ENCODE data around the gene ARFGAP3.

The ARFGAP3 gene

DNA sequence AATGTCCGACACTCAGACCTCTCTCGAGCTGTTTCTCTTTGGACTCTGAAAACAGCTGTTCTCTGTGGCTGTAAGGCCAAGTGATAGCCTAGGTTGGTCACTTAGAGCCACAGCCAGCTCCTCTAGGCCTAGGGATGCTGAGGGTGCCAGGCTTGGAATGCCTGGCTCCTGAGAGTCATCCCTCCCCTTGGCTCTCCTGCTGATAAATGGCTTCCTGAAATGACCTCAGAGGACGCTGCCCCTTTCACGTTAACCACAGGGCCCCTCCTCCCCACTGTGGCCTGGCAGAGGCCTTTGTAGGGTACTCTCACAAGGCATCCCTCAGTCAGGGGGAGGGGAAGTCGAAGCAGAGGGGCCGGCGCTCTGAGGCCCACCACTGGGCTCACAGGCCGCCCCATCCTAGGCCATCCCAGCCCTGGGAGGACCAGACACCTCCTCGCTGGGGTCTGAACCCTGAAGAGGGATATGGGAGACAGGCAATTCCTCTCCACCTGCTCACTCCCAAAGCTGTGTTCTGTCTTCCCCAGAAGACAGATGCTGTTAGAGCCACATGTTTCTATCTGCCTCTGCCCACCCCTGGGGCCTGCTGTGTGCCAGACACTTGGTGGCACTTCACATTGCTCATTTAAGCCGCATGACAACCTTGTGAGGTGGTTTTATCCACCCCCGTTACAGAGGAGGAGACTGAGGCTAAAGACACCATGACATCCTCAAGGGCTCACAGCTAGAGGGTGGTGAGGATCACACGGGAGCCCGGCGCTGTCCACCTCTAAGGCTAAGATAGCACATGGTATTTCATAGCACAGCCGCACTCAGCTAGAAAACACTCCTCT is 50.9 kb downstream of the ARFGAP3 start:
- no peaks in the 10 kb centered on the region for H3K27me3 ChIP-seq
- peaks cover 17 to 57% (median 38%) of the 10 kb centered on the region in 10 experiments for H3K4me1 ChIP-seq
- peak overlapping the region in 3 of 11 experiments; percentile 15 to 24 (median 18); a peak in 3 of 22 replicates for H3K9ac ChIP-seq
- peak overlapping the region in 2 of 11 experiments; percentile 16 to 51; a peak in 4 of 22 replicates for H3K4me2 ChIP-seq
- peaks cover 0 to 32% (median 2%) of the 10 kb centered on the region in 11 experiments; a peak in 10 of 22 replicates for H4K20me1 ChIP-seq
- H3K27ac ChIP-seq, result 0 out of 22 replicates have a peak overlapping the region, but pooled peaks of 1 of the 11 experiments have one; percentile 30
- peaks cover 66 to 95% (median 86%) of the 10 kb centered on the region in 11 experiments for H3K36me3 ChIP-seq
- no peak for TF ChIP-seq Cebpa-rat (IDR thresholded peaks at IDR 0.05)
- no peaks in the 10 kb centered on the region for H3K9me3 ChIP-seq (replicated peaks in 1 of 11)
- H3K4me3 ChIP-seq, result no peak overlapping the region

DNA sequence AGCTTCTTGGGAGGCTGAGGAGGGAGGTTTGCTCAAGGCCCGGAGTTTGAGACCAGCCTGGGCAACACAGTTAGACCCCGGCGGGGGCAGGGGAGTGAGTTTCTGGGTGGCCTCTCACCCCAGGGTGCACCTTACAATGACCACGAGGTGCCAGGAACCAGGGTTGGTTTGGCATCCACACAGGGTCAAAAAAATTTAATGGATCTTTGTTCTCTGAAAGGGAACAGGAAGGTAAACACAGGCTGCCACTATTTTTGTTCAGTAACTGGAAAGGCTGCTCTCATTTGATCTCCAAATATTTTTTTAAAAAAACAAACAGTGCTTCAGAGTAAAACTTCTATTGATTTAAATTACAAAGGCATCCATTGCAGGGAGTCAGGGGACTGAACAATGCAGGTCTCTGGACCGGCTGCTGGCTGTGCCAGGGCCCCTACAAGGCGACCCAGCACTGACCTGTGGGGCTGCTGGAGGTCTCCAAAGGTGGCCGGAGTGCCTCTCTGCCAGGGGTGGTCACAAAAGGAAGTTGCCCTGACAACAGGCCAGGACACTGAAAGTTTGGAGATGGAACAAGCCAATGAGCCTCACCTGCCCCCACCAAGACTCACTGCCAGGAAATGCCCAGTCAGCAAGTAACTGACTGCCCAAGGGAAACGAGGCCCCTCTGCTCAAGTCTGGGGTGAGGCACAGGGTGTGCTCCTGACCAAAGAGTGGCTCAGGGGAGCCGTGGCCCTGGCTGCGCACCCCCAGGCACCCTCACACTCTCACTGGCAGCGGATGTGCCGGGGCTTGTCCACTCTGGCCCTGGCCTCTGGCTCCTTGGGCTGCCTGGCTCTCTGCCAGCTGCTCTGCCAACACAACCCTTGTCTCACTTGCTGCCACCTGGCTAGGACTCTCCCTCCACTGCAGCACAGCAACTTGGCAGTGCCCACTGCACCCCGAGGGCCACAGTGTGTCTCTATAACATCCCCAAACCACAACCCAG is 51.8 kb downstream of the ARFGAP3 start:
- Histone ChIP-seq H3K9me3 (replicated peaks in 1 of 11) (no peaks in the 10 kb centered on the region), H3K27ac (peak overlapping the region in 3 of 11 experiments; percentile 15 to 37 (median 30); a peak in 3 of 22 replicates), H4K20me1 (peaks cover 0 to 36% (median 5%) of the 10 kb centered on the region in 11 experiments; a peak in 10 of 22 replicates), H3K4me1 (peaks cover 17 to 57% (median 38%) of the 10 kb centered on the region in 10 experiments), H3K4me2 (peak overlapping the region in 4 of 11 experiments; percentile 11 to 51 (median 17); a peak in 4 of 22 replicates), H3K9ac (peak overlapping the region in 5 of 11 experiments; percentile 14 to 24 (median 16); a peak in 3 of 22 replicates), H3K27me3 (no peaks in the 10 kb centered on the region), H3K36me3 (peaks cover 62 to 95% (median 85%) of the 10 kb centered on the region in 11 experiments), H3K4me3 (no peak overlapping the region)
- TF ChIP-seq Cebpa-rat (IDR thresholded peaks at IDR 0.05), result no peak

DNA sequence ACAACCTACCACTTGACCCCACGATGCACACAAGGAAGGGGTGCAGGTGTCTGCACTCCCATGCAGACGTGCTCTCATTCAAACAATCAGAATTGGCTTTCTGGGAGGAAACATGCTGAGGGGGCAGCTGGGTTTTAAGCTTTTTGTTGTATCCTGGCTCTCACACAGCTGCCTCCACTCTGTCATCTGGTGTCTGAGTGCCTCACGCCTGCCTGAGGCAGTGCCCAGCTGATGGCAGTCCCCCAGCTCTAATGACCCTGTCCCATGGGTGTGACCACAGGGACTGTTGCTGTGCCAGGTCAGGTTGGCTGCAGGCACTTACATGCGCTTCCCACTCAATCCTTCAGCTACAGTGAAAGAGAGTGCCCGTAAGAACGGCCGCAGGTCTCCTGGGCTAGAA is 53.7 kb downstream of the ARFGAP3 start:
- H3K36me3 ChIP-seq, result peaks cover 65 to 95% (median 87%) of the 10 kb centered on the region in 11 experiments
- H3K27ac ChIP-seq, result peak overlapping the region in 2 of 11 experiments; percentile 32 to 38; a peak in 4 of 22 replicates
- TF ChIP-seq Cebpa-rat (IDR thresholded peaks at IDR 0.05), result no peak
- no peak overlapping the region for H3K4me3 ChIP-seq
- peaks cover 0 to 46% (median 5%) of the 10 kb centered on the region in 11 experiments; a peak in 11 of 22 replicates for H4K20me1 ChIP-seq
- peaks cover 17 to 48% (median 31%) of the 10 kb centered on the region in 10 experiments for H3K4me1 ChIP-seq
- H3K9me3 ChIP-seq (replicated peaks in 1 of 11), result no peaks in the 10 kb centered on the region
- no peaks in the 10 kb centered on the region for H3K27me3 ChIP-seq
- peak overlapping the region in 3 of 11 experiments; percentile 33 to 49 (median 40); a peak in 4 of 22 replicates for H3K9ac ChIP-seq
- peak overlapping the region; percentile 37 to 70 (median 59); a peak in 21 of 22 replicates for H3K4me2 ChIP-seq

DNA sequence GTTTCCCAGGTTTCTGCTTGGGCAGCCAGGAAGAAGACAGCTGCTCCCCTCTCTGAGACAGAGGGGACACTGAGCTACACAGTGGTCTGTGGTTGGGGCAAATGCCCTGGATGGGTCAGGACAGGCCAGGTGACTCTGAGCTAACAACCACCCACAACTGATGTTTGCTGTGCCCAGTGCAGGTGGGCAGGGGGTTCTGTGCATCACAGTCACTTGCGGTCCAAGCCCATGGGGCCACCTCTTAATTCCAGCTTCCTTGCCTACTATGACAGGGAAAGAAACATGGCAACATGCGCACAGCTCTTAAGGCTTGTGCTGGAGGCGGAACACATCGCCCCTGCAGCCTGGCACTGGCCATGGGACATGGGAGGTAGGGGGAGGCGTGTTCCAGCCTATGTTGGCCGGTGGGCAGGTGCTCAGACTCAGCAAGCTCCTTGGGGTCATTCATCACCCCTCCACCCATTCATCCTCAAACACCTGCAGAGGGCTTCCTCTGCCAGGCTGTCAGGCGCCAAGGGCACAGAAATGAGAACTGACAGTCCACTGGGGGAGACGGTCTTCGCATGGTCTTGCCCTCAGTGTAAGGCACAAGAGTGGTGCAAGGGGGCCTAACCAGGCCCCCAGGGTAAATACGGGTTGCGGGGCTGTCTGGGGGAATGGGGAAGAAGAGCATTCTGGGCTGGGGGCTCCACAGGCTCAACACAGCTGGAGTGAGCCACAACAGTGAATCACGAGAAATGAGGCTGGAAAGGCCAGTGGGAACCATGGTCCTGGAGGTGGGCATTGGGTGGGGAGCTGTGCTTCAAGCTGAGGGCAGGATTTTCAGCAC is 55.6 kb downstream of the ARFGAP3 start:
- Histone ChIP-seq H3K27ac (no peak overlapping the region), H3K4me3 (no peak overlapping the region), H3K4me1 (peaks cover 17 to 32% (median 27%) of the 10 kb centered on the region in 10 experiments), H3K27me3 (no peaks in the 10 kb centered on the region), H3K36me3 (peaks cover 55 to 94% (median 83%) of the 10 kb centered on the region in 11 experiments), H3K4me2 (no peak overlapping the region), H4K20me1 (peaks cover 0 to 61% (median 7%) of the 10 kb centered on the region in 11 experiments; a peak in 12 of 22 replicates), H3K9ac (no peak overlapping the region), H3K9me3 (replicated peaks in 1 of 11) (no peaks in the 10 kb centered on the region)
- no peak for TF ChIP-seq Cebpa-rat (IDR thresholded peaks at IDR 0.05)

DNA sequence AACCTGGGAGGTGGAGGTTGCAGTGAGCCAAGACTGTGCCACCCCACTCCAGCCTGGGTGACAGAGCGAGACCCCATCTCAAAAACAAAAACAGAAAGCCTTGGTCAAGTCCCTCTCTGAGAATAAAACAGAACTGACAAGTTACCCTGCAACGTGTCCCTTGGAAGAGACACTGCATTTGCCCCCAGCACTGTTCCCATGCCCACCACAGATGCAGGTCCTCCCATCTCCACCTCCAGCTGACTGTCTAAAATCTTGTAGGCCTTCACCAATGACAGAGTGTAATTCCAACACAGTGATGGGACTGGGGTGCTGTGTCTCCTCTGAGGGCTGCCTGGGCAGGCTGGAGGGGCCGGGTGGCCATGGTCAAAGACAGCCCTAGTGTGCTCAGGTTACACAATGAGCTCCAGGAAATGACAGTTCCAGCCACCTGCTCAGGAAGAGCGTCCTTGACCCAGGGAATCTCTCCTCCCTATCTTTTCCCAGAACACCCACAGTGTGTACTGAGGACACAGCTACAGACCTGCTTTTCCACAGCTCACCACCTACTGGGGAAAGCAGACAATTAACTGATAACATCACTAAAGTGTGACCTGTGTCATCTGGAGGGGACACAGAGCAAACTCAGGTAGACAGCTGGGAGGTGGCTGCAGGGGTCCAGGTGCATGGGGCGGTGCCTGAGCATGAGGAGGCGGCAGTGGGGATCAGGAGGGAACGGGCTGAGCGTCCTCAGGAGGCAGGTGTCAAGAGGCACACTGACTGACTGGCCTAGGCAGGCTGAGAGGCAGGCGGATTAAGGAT is 56.4 kb downstream of the ARFGAP3 start:
- Histone ChIP-seq H3K36me3 (peaks cover 47 to 92% (median 80%) of the 10 kb centered on the region in 11 experiments), H3K27me3 (no peaks in the 10 kb centered on the region), H3K4me3 (no peak overlapping the region), H4K20me1 (peaks cover 0 to 54% (median 7%) of the 10 kb centered on the region in 11 experiments; a peak in 11 of 22 replicates), H3K9me3 (replicated peaks in 1 of 11) (no peaks in the 10 kb centered on the region), H3K9ac (no peak overlapping the region), H3K4me1 (peaks cover 16 to 29% (median 20%) of the 10 kb centered on the region in 10 experiments), H3K27ac (no peak overlapping the region), H3K4me2 (no peak overlapping the region)
- TF ChIP-seq Cebpa-rat (IDR thresholded peaks at IDR 0.05), result no peak

DNA sequence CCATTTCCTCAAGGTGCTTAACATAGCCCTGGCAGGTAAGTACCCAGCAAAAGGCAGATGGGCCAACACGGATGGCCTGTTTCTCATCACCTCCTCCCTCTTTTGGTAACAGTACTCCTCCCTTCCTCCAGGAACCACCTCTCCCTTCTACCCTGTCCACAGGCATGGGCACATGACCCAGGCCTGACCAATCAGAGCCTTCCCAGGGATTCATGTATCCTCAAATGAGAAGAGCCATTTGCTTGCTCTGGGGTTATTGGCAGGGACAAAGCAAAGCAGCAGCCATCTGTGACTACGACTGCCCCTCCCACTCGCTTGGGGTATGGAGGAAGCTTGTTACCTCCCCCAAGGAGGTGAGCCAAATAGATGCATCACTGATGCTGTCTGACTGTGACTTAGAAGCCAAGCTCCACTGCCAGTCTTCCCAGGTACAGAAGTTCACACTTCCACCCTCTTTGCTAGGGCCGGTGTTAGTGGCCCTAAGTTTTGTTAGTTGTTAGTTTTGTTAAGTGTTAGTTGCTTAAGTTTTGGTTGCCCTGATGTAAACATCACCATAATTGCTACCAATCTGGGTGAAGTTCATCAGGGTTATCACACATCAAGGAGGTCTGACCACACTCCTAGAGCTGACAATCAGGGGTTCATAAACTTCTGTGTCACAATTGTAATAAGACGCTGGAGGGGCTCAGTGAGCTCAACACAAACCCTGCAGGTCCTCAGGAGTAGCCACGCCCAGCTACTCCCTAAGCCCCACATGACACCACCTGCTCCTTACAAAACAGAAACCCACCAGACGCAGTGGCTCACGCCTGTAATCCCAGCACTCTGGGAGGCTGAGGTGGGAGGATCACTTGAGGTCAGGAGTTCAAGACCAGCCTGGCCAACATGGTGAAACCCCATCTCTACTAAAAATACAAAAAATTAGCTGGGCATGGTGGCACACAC is 57.3 kb downstream of the ARFGAP3 start:
- H3K4me1 ChIP-seq, result peaks cover 12 to 20% (median 15%) of the 10 kb centered on the region in 10 experiments; a peak in 19 of 20 replicates
- no peaks in the 10 kb centered on the region for H3K27me3 ChIP-seq
- peaks cover 0 to 49% (median 7%) of the 10 kb centered on the region in 11 experiments; a peak in 11 of 22 replicates for H4K20me1 ChIP-seq
- no peaks in the 10 kb centered on the region for H3K9me3 ChIP-seq (replicated peaks in 1 of 11)
- H3K36me3 ChIP-seq, result peaks cover 38 to 91% (median 77%) of the 10 kb centered on the region in 11 experiments
- no peak overlapping the region for H3K4me3 ChIP-seq
- H3K9ac ChIP-seq, result no peak overlapping the region
- TF ChIP-seq Cebpa-rat (IDR thresholded peaks at IDR 0.05), result no peak
- no peak overlapping the region for H3K27ac ChIP-seq
- H3K4me2 ChIP-seq, result no peak overlapping the region
